ENCODE data around the gene CORO1C. TPM values are rescaled to one million over a fixed set of nuclear protein-coding genes. Genes with fewer than 3 reads are reported as not detected.

Gene CORO1C
- total and polyA plus RNA-seq, 9 of the 15 experiments (the other 6 are each of a cell fraction or from before 2014, with no cell fraction given) = 55.2 to 280 (median 150) TPM

- ATAC-seq (peak; percentile 32), FAIRE-seq (peak; percentile 71), DNase-seq (ENCODE audit: extremely low read depth in 1 of 4, low spot score in 3 of 4) (peak in 2 of 4 experiments; percentile 51)
- intact Hi-C loops (cut with micrococcal nuclease) (no loop called here), in situ Hi-C loops (cut with MboI) (no loop called here)
- Histone ChIP-seq H3K36me3 (ENCODE audit: control insufficient read depth, insufficient read depth, low read length) (peaks cover 24% of the 10 kb centered on the region), H3K79me2 (ENCODE audit: control insufficient read depth, insufficient read depth, low read length) (peaks cover 100% of the 10 kb centered on the region), H3K9ac (ENCODE audit: insufficient read depth in 1 of 2, low read depth in 2 of 2, low read length in 2 of 2) (peak overlapping the region; percentile 27 to 55; a peak in 3 of 4 replicates), H3K4me2 (ENCODE audit: insufficient read depth, low read length) (peak overlapping the region; percentile 63), H2AFZ (ENCODE audit: low read depth, low read length) (no peak overlapping the region), H3K9me1 (ENCODE audit: control insufficient read depth, insufficient read depth, low read length) (peaks cover 4% of the 10 kb centered on the region), H3K27ac (ENCODE audit: extremely low read depth, low read depth, low read length) (peak overlapping the region; percentile 70), H3K27me3 (ENCODE audit: control insufficient read depth in 2 of 2, insufficient read depth in 2 of 2, low read length in 2 of 2) (no peaks in the 10 kb centered on the region), H3K9me3 (replicated peaks; ENCODE audit: control insufficient read depth, insufficient read depth, low read depth, low read length) (no peaks in the 10 kb centered on the region), H3K4me3 (peak overlapping the region; percentile 2; the same call in 1 of the 2 replicates), H3K4me1 (replicated peaks in 1 of 2; ENCODE audit: control insufficient read depth in 2 of 2, insufficient read depth in 2 of 2, low read length in 2 of 2) (peaks cover 13 to 63% of the 10 kb centered on the region in 2 experiments), H4K20me1 (replicated peaks; ENCODE audit: control insufficient read depth, insufficient read depth, low read length) (peaks cover 42% of the 10 kb centered on the region)
- ChIA-PET POLR2A (interaction anchor here (0.6 to 5.1 kb wide), 5 partner anchors 7 to 382 kb away, joined by 3 to 27 read pairs (median 3); no protein-coding TSS in a partner anchor), CTCF (ENCODE audit: low intra/inter-chr PET ratio) (no interaction called here)
- no TSS peak for BruUV-seq (replicated peaks)
- 12% methylated on average over 2 of the region's 2 CpGs for WGBS (ENCODE audit: insufficient coverage, low coverage, missing lambda C conversion rate)
- TF ChIP-seq STAT5A (IDR thresholded peaks at IDR 0.05; ENCODE audit: borderline replicate concordance, low read length) = 0 out of 2 replicates have a peak, but pooled peaks have one; percentile 33
- peak; percentile 66 for TF ChIP-seq NFE2 (IDR thresholded peaks at IDR 0.05; ENCODE audit: low read depth)
- no peak for TF ChIP-seq PHB2 (IDR thresholded peaks at IDR 0.05; ENCODE audit: low read depth)
- peak; percentile 44; the same call in 1 of the 2 replicates for TF ChIP-seq MAFG (tag; conservative IDR thresholded peaks at IDR 0.05)
- TF ChIP-seq MCM7 (IDR thresholded peaks at IDR 0.05) = no peak
- TF ChIP-seq, protein P1, sequence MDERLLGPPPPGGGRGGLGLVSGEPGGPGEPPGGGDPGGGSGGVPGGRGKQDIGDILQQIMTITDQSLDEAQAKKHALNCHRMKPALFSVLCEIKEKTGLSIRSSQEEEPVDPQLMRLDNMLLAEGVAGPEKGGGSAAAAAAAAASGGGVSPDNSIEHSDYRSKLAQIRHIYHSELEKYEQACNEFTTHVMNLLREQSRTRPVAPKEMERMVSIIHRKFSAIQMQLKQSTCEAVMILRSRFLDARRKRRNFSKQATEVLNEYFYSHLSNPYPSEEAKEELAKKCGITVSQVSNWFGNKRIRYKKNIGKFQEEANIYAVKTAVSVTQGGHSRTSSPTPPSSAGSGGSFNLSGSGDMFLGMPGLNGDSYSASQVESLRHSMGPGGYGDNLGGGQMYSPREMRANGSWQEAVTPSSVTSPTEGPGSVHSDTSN (CRISPR knock-in tag; IDR thresholded peaks at IDR 0.05; ENCODE audit: low read depth) = no peak
- TF ChIP-seq, protein P1 (tag; conservative IDR thresholded peaks at IDR 0.05; ENCODE audit: low read depth) = peak; percentile 12; the same call in 1 of the 2 replicates
- TF ChIP-seq PRDM10 (IDR thresholded peaks at IDR 0.05; ENCODE audit: partially characterized antibody) = peak; percentile 34
- peak; percentile 71 for TF ChIP-seq SMARCB1 (IDR thresholded peaks at IDR 0.05; ENCODE audit: insufficient read length, low read depth)
- peak; percentile 56; the same call in 1 of the 2 replicates for TF ChIP-seq TCF3 (CRISPR knock-in tag; IDR thresholded peaks at IDR 0.05)
Observed at GRCh38 chr12:108721824-108722223, 9.5 kb downstream of the CORO1C start.
